PC-3 (cell line): ENCODE results near the gene PRR13.
"Not testable (repeated sequence)": the region's sequence is repeated elsewhere in the genome, so short reads cannot be mapped to it uniquely, and the experiment has no call there.

Experiments
- CTCF ChIP-seq: fragments of 300-600 bp; sonication (generic); conservative IDR thresholded peaks from 2 replicates; pipeline ENCODE4 v1.5.1; 2017; ENCODE audit warnings: antibody characterized with exemption, low read depth, mild to moderate bottlenecking, low read length
- EZH2 ChIP-seq: fragments of 300-600 bp; sonication (generic); IDR thresholded peaks from one replicate; pipeline ENCODE4 v1.6.1; 2017; ENCODE audit warnings: antibody characterized with exemption, mild to moderate bottlenecking, low read length; ENCODE audit not compliant: unreplicated experiment

- TF ChIP-seq CTCF, EZH2: not testable (repeated sequence)
Observed at GRCh38 chr12:53444593-53445325, 3.2 kb downstream of the PRR13 start.
